Fibroblast of lung (primary cell): ENCODE results near the gene VIPR2. TPM values are rescaled to one million over a fixed set of nuclear protein-coding genes. Genes with fewer than 3 reads are reported as not detected.

Experiments used
- DNase-seq, 2 donors: peaks; one replicate each; pipeline versions ENCODE4 v3.0.0 to v3.0.0-alpha.2; 2010; ENCODE audit warnings: low read depth in 2 of 2
- H2AFZ ChIP-seq: 2 replicates; pipeline ENCODE4 v1.5.1; 2012; ENCODE audit warnings: low read length, control low read depth, inconsistent platforms
- H3K27ac ChIP-seq: 2 replicates; pipeline ENCODE4 v1.5.1; 2011; ENCODE audit warnings: low read length, control low read depth; ENCODE audit not compliant: insufficient read depth
- H3K27me3 ChIP-seq: 2 replicates; pipeline ENCODE4 v1.5.1; 2011; ENCODE audit warnings: mild to moderate bottlenecking, low read length; ENCODE audit not compliant: control insufficient read depth, insufficient read depth
- H3K36me3 ChIP-seq: 2 replicates; pipeline ENCODE4 v1.5.1; 2011; ENCODE audit warnings: low read length; ENCODE audit not compliant: control insufficient read depth, insufficient read depth
- H3K4me1 ChIP-seq: 2 replicates; pipeline ENCODE4 v1.5.1; 2011; ENCODE audit warnings: low read length; ENCODE audit not compliant: control insufficient read depth, insufficient read depth; ENCODE audit errors: extremely low read depth
- H3K4me2 ChIP-seq: 2 replicates; pipeline ENCODE4 v1.5.1; 2011; ENCODE audit warnings: low read length, control low read depth; ENCODE audit not compliant: insufficient read depth; ENCODE audit errors: extremely low read depth
- H3K4me3 ChIP-seq, 4 experiments: fragments of 200-600 bp in 1 of 4; sonication (generic) in 1 of 4; replicated peaks in 1 of 4; 2 replicates each; pipeline ENCODE4 v1.5.1; 2011 to 2016; ENCODE audit warnings: low read length in 4 of 4, low read depth in 3 of 4, mild to moderate bottlenecking in 3 of 4, control low read depth in 2 of 4, inconsistent platforms in 1 of 4, mixed read lengths in 1 of 4; ENCODE audit not compliant: insufficient read depth in 1 of 4; ENCODE audit errors: control extremely low read depth in 1 of 4
- H3K79me2 ChIP-seq: 2 replicates; pipeline ENCODE4 v1.5.1; 2012; ENCODE audit warnings: mild to moderate bottlenecking, low read length, inconsistent platforms; ENCODE audit not compliant: control insufficient read depth, insufficient read depth
- H3K9ac ChIP-seq: 2 replicates; pipeline ENCODE4 v1.5.1; 2011; ENCODE audit warnings: mild to moderate bottlenecking, low read length, control low read depth; ENCODE audit not compliant: insufficient read depth
- H3K9me3 ChIP-seq: 2 replicates; pipeline ENCODE4 v1.5.1; 2012; ENCODE audit warnings: low read depth, low read length; ENCODE audit not compliant: control insufficient read depth, insufficient read depth
- H4K20me1 ChIP-seq: 2 replicates; pipeline ENCODE4 v1.5.1; 2011; ENCODE audit warnings: low read length; ENCODE audit not compliant: control insufficient read depth, insufficient read depth; ENCODE audit errors: extremely low read depth
- CTCF ChIP-seq, 2 donors: IDR thresholded peaks in 1 of 2; conservative IDR thresholded peaks in 1 of 2; 1 replicate in 1 of 2; 2 replicates in 1 of 2; pipeline ENCODE4 v1.5.1; 2011 to 2012; ENCODE audit warnings: low read length in 2 of 2, control low read depth in 1 of 2, inconsistent platforms in 1 of 2, low read depth in 1 of 2, mild to moderate bottlenecking in 1 of 2
- EZH2 ChIP-seq: IDR thresholded peaks from 2 replicates; pipeline ENCODE4 v1.5.1; 2012; ENCODE audit warnings: low read length, control low read depth, mild to moderate bottlenecking; ENCODE audit errors: missing control alignments
- polyA plus RNA-seq, 2 donors: library from polyadenylated mRNA; depleted of rRNA in 1 of 2; stranded (reverse) in 1 of 2; unstranded in 1 of 2; fragments of >200 nt; gene quantifications; 2 replicates each; pipeline ENCODE4 v1.2.1, GENCODE V29; 2011 to 2012; ENCODE audit warnings: missing spikeins in 1 of 2
- total RNA-seq: library from RNA; depleted of rRNA; stranded (reverse); fragments of >200 nt; gene quantifications from 2 replicates; pipeline ENCODE4 v1.2.1, GENCODE V29; 2014

The VIPR2 gene
- total and polyA plus RNA-seq, 2 donors (not counting 1 experiment from before 2014, with no cell fraction given): not detected

GRCh38 chr7:159028508-159029401, 115.9 kb downstream of the VIPR2 start:
- Histone ChIP-seq H3K9me3 (no peaks in the 10 kb centered on the region), H2AFZ (no peak overlapping the region), H3K4me1 (no peaks in the 10 kb centered on the region), H3K36me3 (no peaks in the 10 kb centered on the region), H3K9ac (no peak overlapping the region), H3K27ac (no peak overlapping the region), H3K4me3 (no peak overlapping the region), H3K79me2 (no peaks in the 10 kb centered on the region), H4K20me1 (no peaks in the 10 kb centered on the region), H3K27me3 (no peaks in the 10 kb centered on the region), H3K4me2 (no peak overlapping the region)
- TF ChIP-seq EZH2: no peak
- no peak for TF ChIP-seq CTCF (conservative IDR thresholded peaks at IDR 0.05 in 1 of 2, IDR thresholded peaks at IDR 0.05 in 1 of 2; ENCODE audit: low read depth in 1 of 2, low read length in 2 of 2)
- no peak for DNase-seq

DNA sequence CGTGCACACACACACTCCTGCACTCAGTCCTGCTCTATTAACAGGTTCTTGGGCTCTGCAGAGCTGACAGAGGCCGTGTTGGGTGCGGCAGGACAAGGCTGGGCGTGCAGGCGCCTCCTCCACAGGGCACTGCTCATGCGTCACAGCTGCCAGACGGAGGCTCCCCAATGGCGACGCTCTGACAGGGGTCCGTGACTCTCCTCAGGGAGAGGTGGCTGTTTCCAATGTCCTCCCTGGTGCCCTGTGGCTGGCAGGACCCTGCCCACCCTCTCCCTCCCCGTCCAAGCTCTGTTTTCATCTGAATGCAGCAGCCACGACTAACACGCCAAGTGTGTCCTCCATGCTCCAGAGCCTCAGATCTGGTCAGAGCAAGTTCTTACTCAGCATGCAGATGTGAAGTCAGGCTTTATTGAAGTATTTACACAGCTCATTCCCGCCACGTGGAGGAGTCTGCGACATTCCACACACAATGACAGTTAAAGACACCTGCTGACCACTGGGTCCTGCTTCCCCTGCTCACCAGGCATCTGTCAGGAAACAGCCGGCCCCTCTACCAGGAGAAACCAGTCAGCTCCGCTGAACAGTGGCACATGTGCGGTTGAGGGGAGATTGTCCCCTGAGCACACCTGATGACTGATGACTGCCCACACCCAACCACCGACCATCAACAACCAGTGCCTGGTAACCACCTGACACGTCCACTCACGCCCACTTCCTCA, 116.7 kb downstream of the VIPR2 start:
- H3K4me2 ChIP-seq: no peak overlapping the region
- H3K79me2 ChIP-seq: no peaks in the 10 kb centered on the region
- no peaks in the 10 kb centered on the region for H3K36me3 ChIP-seq
- no peaks in the 10 kb centered on the region for H3K27me3 ChIP-seq
- H3K4me3 ChIP-seq: no peak overlapping the region
- no peaks in the 10 kb centered on the region for H3K9me3 ChIP-seq
- no peak overlapping the region for H3K9ac ChIP-seq
- DNase-seq: no peak
- no peak overlapping the region for H3K27ac ChIP-seq
- no peaks in the 10 kb centered on the region for H3K4me1 ChIP-seq
- H4K20me1 ChIP-seq: no peaks in the 10 kb centered on the region
- TF ChIP-seq EZH2 (no peak), CTCF (conservative IDR thresholded peaks at IDR 0.05 in 1 of 2, IDR thresholded peaks at IDR 0.05 in 1 of 2; ENCODE audit: low read depth in 1 of 2, low read length in 2 of 2) (no peak)
- no peak overlapping the region for H2AFZ ChIP-seq

- no peaks in the 10 kb centered on the region for H4K20me1 ChIP-seq
- DNase-seq: no peak
These were observed 117.4 kb downstream of the VIPR2 start for GRCh38 chr7:159027056-159027788.

More at GRCh38 chr7:159027056-159027788, 117.4 kb downstream of the VIPR2 start:
- Histone ChIP-seq H3K9ac (no peak overlapping the region), H3K9me3 (no peaks in the 10 kb centered on the region), H3K36me3 (no peaks in the 10 kb centered on the region), H3K27me3 (no peaks in the 10 kb centered on the region), H3K79me2 (no peaks in the 10 kb centered on the region), H3K27ac (no peak overlapping the region), H2AFZ (no peak overlapping the region), H3K4me2 (no peak overlapping the region), H3K4me3 (no peak overlapping the region), H3K4me1 (no peaks in the 10 kb centered on the region)
- TF ChIP-seq EZH2: no peak
- no peak for TF ChIP-seq CTCF (conservative IDR thresholded peaks at IDR 0.05 in 1 of 2, IDR thresholded peaks at IDR 0.05 in 1 of 2; ENCODE audit: low read depth in 1 of 2, low read length in 2 of 2)
